HepG2 (cell line): Measurements from ENCODE around the gene AUTS2. TPM values are rescaled to one million over a fixed set of nuclear protein-coding genes. Genes with fewer than 3 reads are reported as not detected.

ENCODE experiments used
- ATAC-seq: fragments of 200-7000 bp; cut with Tn5 transposase; 3 replicates; pipeline ENCODE4 v1.9.1; 2020; ENCODE audit warnings: mild to moderate bottlenecking, moderate library complexity
- BruUV-seq: library from RNA; stranded (reverse); fragments of 400-500 nt; replicated peaks from 2 replicates; lab custom pipeline; 2021; lab: Mats Ljungman, UMichigan
- CTCF ChIA-PET: fragments of 300-600 bp; formaldehyde crosslinking; extraction: SDS; loops from one replicate; lab custom pipeline; 2021; ENCODE audit warnings: low total read pairs, inconsistent platforms, low intra/inter-chr PET ratio; lab: Yijun Ruan, JAX
- POLR2A ChIA-PET: fragments of 350-600 bp; sonication (Branson Sonifier 250); formaldehyde crosslinking; loops from one replicate; lab custom pipeline; 2020; ENCODE audit warnings: antibody characterized with exemption, inconsistent platforms; lab: Yijun Ruan, JAX
- DNase-seq: peaks from one replicate; pipeline ENCODE4 v3.0.0-alpha.2; 2015; ENCODE audit warnings: low spot score
- FAIRE-seq: peaks from 3 replicates; lab custom pipeline; 2011; peaks lifted over from hg19 to GRCh38; lab: Jason Lieb, UNC
- H2AFZ ChIP-seq: one replicate; pipeline ENCODE4 v1.6.1; 2011; ENCODE audit warnings: low read length, inconsistent platforms
- H3K27ac ChIP-seq: fragments of 300-600 bp; 3 replicates; pipeline ENCODE4 v1.8.0; 2011; ENCODE audit warnings: mixed run types, mild to moderate bottlenecking, mixed read lengths, low read length, inconsistent platforms; ENCODE audit not compliant: insufficient read depth; ENCODE audit errors: extremely low read length
- H3K27me3 ChIP-seq, 2 experiments: fragments of 200-600 bp in 1 of 2; 2 replicates in 1 of 2; 3 replicates in 1 of 2; pipeline versions ENCODE4 v1.6.0 to v1.8.0; 2011; ENCODE audit warnings: low read length in 2 of 2, mild to moderate bottlenecking in 2 of 2, moderate library complexity in 2 of 2, inconsistent platforms in 1 of 2; ENCODE audit not compliant: insufficient read depth in 2 of 2, control insufficient read depth in 1 of 2
- H3K36me3 ChIP-seq, 2 experiments: fragments of 200-600 bp in 1 of 2; replicated peaks in 1 of 2; 2 replicates in 1 of 2; 3 replicates in 1 of 2; pipeline versions ENCODE4 v1.5.1 to v1.8.0; 2011; ENCODE audit warnings: low read length in 2 of 2, inconsistent platforms in 1 of 2; ENCODE audit not compliant: insufficient read depth in 2 of 2, control insufficient read depth in 1 of 2
- H3K4me1 ChIP-seq: 2 replicates; pipeline ENCODE4 v1.5.1; 2012; ENCODE audit warnings: low read length, inconsistent platforms; ENCODE audit not compliant: insufficient read depth
- H3K4me2 ChIP-seq: 2 replicates; pipeline ENCODE4 v1.6.0; 2011; ENCODE audit warnings: low read depth, low read length, inconsistent platforms
- H3K4me3 ChIP-seq, 3 experiments: fragments of 200-600 bp in 1 of 3; sonication (generic), shearing (Covaris generic) in 1 of 3; replicated peaks in 1 of 3; 2 replicates each; pipeline ENCODE4 v1.5.1; 2011 to 2016; ENCODE audit warnings: low read length in 3 of 3, inconsistent platforms in 2 of 3, low read depth in 2 of 3, mild to moderate bottlenecking in 2 of 3, control low read depth in 1 of 3, mixed read lengths in 1 of 3; ENCODE audit not compliant: insufficient read depth in 1 of 3
- H3K79me2 ChIP-seq: one replicate; pipeline ENCODE4 v1.6.1; 2011; ENCODE audit warnings: low read length, inconsistent platforms; ENCODE audit not compliant: insufficient read depth
- H3K9ac ChIP-seq: 2 replicates; pipeline ENCODE4 v1.6.0; 2011; ENCODE audit warnings: mild to moderate bottlenecking, low read depth, low read length, inconsistent platforms; ENCODE audit not compliant: insufficient read depth
- H3K9me3 ChIP-seq: 2 replicates; pipeline ENCODE4 v1.5.1; 2012; ENCODE audit warnings: mild to moderate bottlenecking, low read length
- H4K20me1 ChIP-seq: 2 replicates; pipeline ENCODE4 v1.6.0; 2011; ENCODE audit warnings: inconsistent platforms, mild to moderate bottlenecking, low read length, moderate library complexity; ENCODE audit not compliant: insufficient read depth
- ARHGAP35 ChIP-seq: sonication (generic); formaldehyde crosslinking; IDR thresholded peaks from 2 replicates; pipeline ENCODE4 v1.9.0; 2022; ENCODE audit warnings: mild to moderate bottlenecking, inconsistent platforms, moderate library complexity, missing genetic modification reagents, borderline replicate concordance
- CHD4 ChIP-seq: fragments of 200-600 bp; sonication (generic); IDR thresholded peaks from 2 replicates; pipeline ENCODE4 v1.7.0; 2017; ENCODE audit warnings: mild to moderate bottlenecking, low read length, borderline replicate concordance
- HOXD1 ChIP-seq: sonication (generic); formaldehyde crosslinking; IDR thresholded peaks from 2 replicates; pipeline ENCODE4 v1.5.0; 2020; ENCODE audit warnings: missing genetic modification reagents
- KMT2A ChIP-seq: sonication (generic); formaldehyde crosslinking; IDR thresholded peaks from 2 replicates; pipeline ENCODE4 v1.4.0; 2020; ENCODE audit warnings: missing genetic modification reagents
- NFE2L2 ChIP-seq: fragments of 150-350 bp; IDR thresholded peaks from 2 replicates; pipeline ENCODE4 v1.6.1; 2014; ENCODE audit warnings: low read length
- WIZ ChIP-seq: sonication (generic); formaldehyde crosslinking; IDR thresholded peaks from 2 replicates; pipeline ENCODE4 v1.5.1; 2020; ENCODE audit warnings: mild to moderate bottlenecking, missing genetic modification reagents
- YEATS4 ChIP-seq: sonication (generic); formaldehyde crosslinking; IDR thresholded peaks from 2 replicates; pipeline ENCODE4 v1.4.0; 2020; ENCODE audit warnings: missing genetic modification reagents, borderline replicate concordance
- ZNF101 ChIP-seq: sonication (generic); formaldehyde crosslinking; IDR thresholded peaks from 2 replicates; pipeline ENCODE4 v1.4.0; 2020; ENCODE audit warnings: mild to moderate bottlenecking, low read depth, missing genetic modification reagents, borderline replicate concordance
- ZNF484 ChIP-seq: sonication (generic); formaldehyde crosslinking; IDR thresholded peaks from 2 replicates; pipeline ENCODE4 v1.5.1; 2020; ENCODE audit warnings: mild to moderate bottlenecking, low read depth, missing genetic modification reagents, borderline replicate concordance
- ZNF577 ChIP-seq: sonication (generic); formaldehyde crosslinking; IDR thresholded peaks from 2 replicates; pipeline ENCODE4 v1.4.0; 2020; ENCODE audit warnings: mild to moderate bottlenecking, low read depth, missing genetic modification reagents, borderline replicate concordance
- ZNF660 ChIP-seq: sonication (generic); formaldehyde crosslinking; IDR thresholded peaks from 2 replicates; pipeline ENCODE4 v1.5.1; 2020; ENCODE audit warnings: mild to moderate bottlenecking, low read depth, missing genetic modification reagents, borderline replicate concordance
- WGBS: methylation state at CpG from one replicate; pipeline ENCODE4 v1.1.6; 2017; ENCODE audit warnings: low lambda C conversion rate; 5-methylcytosine and 5-hydroxymethylcytosine counted together
- in situ Hi-C: cut with HindIII; loops from 2 replicates; pipeline ENCODE4 v1.10.0; 2017; ENCODE audit warnings: low pct_unique_long_range_greater_than_20kb; ENCODE audit not compliant: extremely low pct_ligation_motif_present
- intact Hi-C: fragments of 100-400 bp; cut with micrococcal nuclease; formaldehyde crosslinking; loops from one replicate; pipeline ENCODE4 v1.10.0; 2022; ENCODE audit not compliant: unreplicated experiment
- polyA plus RNA-seq, 8 experiments: library from polyadenylated mRNA; depleted of rRNA in 3 of 8; stranded (reverse) in 7 of 8; unstranded in 1 of 8; fragments of >200 nt; fragmentation: Illumina TruSeq in 4 of 8; extraction: Trizol in 4 of 8; gene quantifications; 2 replicates each; pipeline versions ENCODE4 v1.2.1 to v1.2.3, GENCODE V29; 2011 to 2016; ENCODE audit warnings: low read depth in 4 of 8, missing spikeins in 1 of 8, mixed read lengths in 1 of 8; ENCODE audit not compliant: insufficient read depth in 1 of 8
- total RNA-seq, 5 experiments: library from RNA; depleted of rRNA; stranded (reverse); fragments of >200 nt; fragmentation: Illumina TruSeq; extraction: Trizol; gene quantifications; 2 replicates each; pipeline ENCODE4 v1.2.3, GENCODE V29; 2016; ENCODE audit warnings: low read depth in 1 of 5
- TF ChIP-seq, protein P1 (sequence below): sonication (generic); formaldehyde crosslinking; IDR thresholded peaks from 2 replicates; pipeline ENCODE4 v1.9.0; 2021; ENCODE audit warnings: missing genetic modification reagents, mild to moderate bottlenecking, borderline replicate concordance
- TF ChIP-seq, protein P2 (sequence below): sonication (generic); formaldehyde crosslinking; IDR thresholded peaks from 2 replicates; pipeline ENCODE4 v1.5.1; 2020; ENCODE audit warnings: missing genetic modification reagents, mild to moderate bottlenecking, borderline replicate concordance
- TF ChIP-seq, protein P3 (sequence below): IDR thresholded peaks from 2 replicates; pipeline ENCODE4 v1.6.1; 2018; ENCODE audit warnings: missing genetic modification reagents, mild to moderate bottlenecking, missing compliant biosample characterization
- TF ChIP-seq, protein P4 (sequence below): sonication (generic); formaldehyde crosslinking; IDR thresholded peaks from 2 replicates; pipeline ENCODE4; 2020; ENCODE audit warnings: missing genetic modification reagents, mild to moderate bottlenecking, borderline replicate concordance

AUTS2 gene
- total and polyA plus RNA-seq, 2 of the 13 experiments (the other 11 are each of a cell fraction or from before 2014, with no cell fraction given) = 0.38 TPM; not detected in 1

DNA sequence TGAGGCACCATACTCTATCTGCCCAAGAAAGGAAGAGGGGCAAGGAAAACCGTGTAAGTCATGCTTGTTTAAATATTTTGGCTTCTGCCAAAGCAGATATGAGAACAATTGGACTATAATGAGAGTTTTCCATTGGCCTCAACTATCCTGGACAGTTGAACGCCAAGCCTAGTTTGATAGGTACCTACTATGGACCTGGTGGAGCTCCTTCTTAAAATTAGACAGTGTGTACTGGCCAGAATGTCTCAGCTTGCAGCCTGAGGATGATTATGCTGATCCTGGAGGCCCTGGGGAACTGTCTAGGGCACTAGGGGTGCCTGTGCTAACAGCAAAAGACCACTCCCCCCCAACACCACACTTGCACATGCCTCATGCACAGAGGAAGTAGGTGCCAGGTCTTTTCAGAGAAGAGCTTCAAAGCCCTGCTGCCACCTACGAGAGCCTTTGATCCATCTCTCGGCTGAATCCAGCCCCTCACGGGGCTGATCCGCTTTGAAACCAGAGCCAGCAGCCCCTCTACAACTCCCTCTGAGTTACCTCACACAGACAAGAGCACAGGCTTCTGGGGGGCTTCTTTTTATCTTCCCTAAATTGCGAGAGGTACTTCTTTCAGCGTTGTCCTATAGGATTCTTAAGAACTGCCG is 1059.8 kb downstream of the AUTS2 start:
- CTCF ChIA-PET = no interaction called here
- FAIRE-seq = no peak
- Histone ChIP-seq H3K27me3 (peaks cover 0 to 11% of the 10 kb centered on the region in 2 experiments; a peak in 1 of 5 replicates), H3K4me2 (no peak overlapping the region), H3K36me3 (no peaks in the 10 kb centered on the region), H2AFZ (no peak overlapping the region), H3K27ac (no peak overlapping the region), H3K4me1 (no peaks in the 10 kb centered on the region), H3K9me3 (no peaks in the 10 kb centered on the region), H3K79me2 (no peaks in the 10 kb centered on the region), H4K20me1 (no peaks in the 10 kb centered on the region), H3K9ac (no peak overlapping the region), H3K4me3 (no peak overlapping the region)
- BruUV-seq = no TSS peak
- ATAC-seq = no peak
- intact Hi-C loops (no loop called here), in situ Hi-C loops (no loop called here)
- TF ChIP-seq CHD4 = no peak
- TF ChIP-seq ZNF484 (CRISPR knock-in tag) = no peak
- no peak for TF ChIP-seq YEATS4 (CRISPR knock-in tag)
- TF ChIP-seq ZNF660 = no peak
- TF ChIP-seq, protein P1, sequence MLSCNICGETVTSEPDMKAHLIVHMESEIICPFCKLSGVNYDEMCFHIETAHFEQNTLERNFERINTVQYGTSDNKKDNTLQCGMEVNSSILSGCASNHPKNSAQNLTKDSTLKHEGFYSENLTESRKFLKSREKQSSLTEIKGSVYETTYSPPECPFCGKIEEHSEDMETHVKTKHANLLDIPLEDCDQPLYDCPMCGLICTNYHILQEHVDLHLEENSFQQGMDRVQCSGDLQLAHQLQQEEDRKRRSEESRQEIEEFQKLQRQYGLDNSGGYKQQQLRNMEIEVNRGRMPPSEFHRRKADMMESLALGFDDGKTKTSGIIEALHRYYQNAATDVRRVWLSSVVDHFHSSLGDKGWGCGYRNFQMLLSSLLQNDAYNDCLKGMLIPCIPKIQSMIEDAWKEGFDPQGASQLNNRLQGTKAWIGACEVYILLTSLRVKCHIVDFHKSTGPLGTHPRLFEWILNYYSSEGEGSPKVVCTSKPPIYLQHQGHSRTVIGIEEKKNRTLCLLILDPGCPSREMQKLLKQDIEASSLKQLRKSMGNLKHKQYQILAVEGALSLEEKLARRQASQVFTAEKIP (CRISPR knock-in tag) = no peak
- TF ChIP-seq, protein P2, sequence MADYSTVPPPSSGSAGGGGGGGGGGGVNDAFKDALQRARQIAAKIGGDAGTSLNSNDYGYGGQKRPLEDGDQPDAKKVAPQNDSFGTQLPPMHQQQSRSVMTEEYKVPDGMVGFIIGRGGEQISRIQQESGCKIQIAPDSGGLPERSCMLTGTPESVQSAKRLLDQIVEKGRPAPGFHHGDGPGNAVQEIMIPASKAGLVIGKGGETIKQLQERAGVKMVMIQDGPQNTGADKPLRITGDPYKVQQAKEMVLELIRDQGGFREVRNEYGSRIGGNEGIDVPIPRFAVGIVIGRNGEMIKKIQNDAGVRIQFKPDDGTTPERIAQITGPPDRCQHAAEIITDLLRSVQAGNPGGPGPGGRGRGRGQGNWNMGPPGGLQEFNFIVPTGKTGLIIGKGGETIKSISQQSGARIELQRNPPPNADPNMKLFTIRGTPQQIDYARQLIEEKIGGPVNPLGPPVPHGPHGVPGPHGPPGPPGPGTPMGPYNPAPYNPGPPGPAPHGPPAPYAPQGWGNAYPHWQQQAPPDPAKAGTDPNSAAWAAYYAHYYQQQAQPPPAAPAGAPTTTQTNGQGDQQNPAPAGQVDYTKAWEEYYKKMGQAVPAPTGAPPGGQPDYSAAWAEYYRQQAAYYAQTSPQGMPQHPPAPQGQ = no peak
- TF ChIP-seq ZNF101 (CRISPR knock-in tag) = no peak
- TF ChIP-seq, protein P3, sequence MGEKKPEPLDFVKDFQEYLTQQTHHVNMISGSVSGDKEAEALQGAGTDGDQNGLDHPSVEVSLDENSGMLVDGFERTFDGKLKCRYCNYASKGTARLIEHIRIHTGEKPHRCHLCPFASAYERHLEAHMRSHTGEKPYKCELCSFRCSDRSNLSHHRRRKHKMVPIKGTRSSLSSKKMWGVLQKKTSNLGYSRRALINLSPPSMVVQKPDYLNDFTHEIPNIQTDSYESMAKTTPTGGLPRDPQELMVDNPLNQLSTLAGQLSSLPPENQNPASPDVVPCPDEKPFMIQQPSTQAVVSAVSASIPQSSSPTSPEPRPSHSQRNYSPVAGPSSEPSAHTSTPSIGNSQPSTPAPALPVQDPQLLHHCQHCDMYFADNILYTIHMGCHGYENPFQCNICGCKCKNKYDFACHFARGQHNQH = no peak
- TF ChIP-seq HOXD1 = no peak
- TF ChIP-seq KMT2A (CRISPR knock-in tag) = no peak
- no peak for TF ChIP-seq NFE2L2
- no peak for TF ChIP-seq ZNF577
- TF ChIP-seq WIZ = no peak
- TF ChIP-seq, protein P4, sequence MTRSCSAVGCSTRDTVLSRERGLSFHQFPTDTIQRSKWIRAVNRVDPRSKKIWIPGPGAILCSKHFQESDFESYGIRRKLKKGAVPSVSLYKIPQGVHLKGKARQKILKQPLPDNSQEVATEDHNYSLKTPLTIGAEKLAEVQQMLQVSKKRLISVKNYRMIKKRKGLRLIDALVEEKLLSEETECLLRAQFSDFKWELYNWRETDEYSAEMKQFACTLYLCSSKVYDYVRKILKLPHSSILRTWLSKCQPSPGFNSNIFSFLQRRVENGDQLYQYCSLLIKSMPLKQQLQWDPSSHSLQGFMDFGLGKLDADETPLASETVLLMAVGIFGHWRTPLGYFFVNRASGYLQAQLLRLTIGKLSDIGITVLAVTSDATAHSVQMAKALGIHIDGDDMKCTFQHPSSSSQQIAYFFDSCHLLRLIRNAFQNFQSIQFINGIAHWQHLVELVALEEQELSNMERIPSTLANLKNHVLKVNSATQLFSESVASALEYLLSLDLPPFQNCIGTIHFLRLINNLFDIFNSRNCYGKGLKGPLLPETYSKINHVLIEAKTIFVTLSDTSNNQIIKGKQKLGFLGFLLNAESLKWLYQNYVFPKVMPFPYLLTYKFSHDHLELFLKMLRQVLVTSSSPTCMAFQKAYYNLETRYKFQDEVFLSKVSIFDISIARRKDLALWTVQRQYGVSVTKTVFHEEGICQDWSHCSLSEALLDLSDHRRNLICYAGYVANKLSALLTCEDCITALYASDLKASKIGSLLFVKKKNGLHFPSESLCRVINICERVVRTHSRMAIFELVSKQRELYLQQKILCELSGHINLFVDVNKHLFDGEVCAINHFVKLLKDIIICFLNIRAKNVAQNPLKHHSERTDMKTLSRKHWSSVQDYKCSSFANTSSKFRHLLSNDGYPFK (CRISPR knock-in tag) = no peak
- TF ChIP-seq ARHGAP35 (CRISPR knock-in tag) = no peak
- WGBS = 23% methylated on average over 8 of the region's 9 CpGs
- POLR2A ChIA-PET = no interaction called here
- no peak for DNase-seq
